GM18498 (cell line): Measurements from ENCODE around the gene RPS6KA5.
"Not testable (repeated sequence)": the region's sequence is repeated elsewhere in the genome, so short reads cannot be mapped to it uniquely, and the experiment has no call there.

Source experiments
- ATAC-seq: cut with Tn5 transposase; IDR thresholded peaks from one replicate; pipeline ENCODE4 v1.9.1; 2021; ENCODE audit warnings: mild to moderate bottlenecking, moderate library complexity; ENCODE audit not compliant: unreplicated experiment

RPS6KA5 gene

GRCh38 chr14:91060351-91061055 is at the start of gene RPS6KA5:
TSS of gene RPS6KA5 (minus strand) at chr14:91060641. CDS start at chr14:91060434, 207 bp downstream.
- ATAC-seq = peak; percentile 87

GRCh38 chr14:91108941-91109611 is 48.6 kb upstream of the RPS6KA5 start:
- ATAC-seq = no peak

- no peak for ATAC-seq
Measured at GRCh38 chr14:91103116-91103515, 42.7 kb upstream of the RPS6KA5 start.

GRCh38 chr14:91100102-91100501 is 39.7 kb upstream of the RPS6KA5 start:
- ATAC-seq = no peak

GRCh38 chr14:91098591-91098990 is 38.1 kb upstream of the RPS6KA5 start:
- ATAC-seq = no peak

GRCh38 chr14:91097657-91098056 is 37.2 kb upstream of the RPS6KA5 start:
- not testable (repeated sequence) for ATAC-seq

- ATAC-seq = no peak
Measured at GRCh38 chr14:91095178-91095577, 34.7 kb upstream of the RPS6KA5 start.

GRCh38 chr14:91094772-91095171 is 34.3 kb upstream of the RPS6KA5 start:
- no peak for ATAC-seq

GRCh38 chr14:91093743-91094472 is 33.5 kb upstream of the RPS6KA5 start:
- not testable (repeated sequence) for ATAC-seq

- ATAC-seq = no peak
Measured at GRCh38 chr14:91092073-91092472, 31.6 kb upstream of the RPS6KA5 start.

GRCh38 chr14:91090743-91091142 is 30.3 kb upstream of the RPS6KA5 start:
- ATAC-seq = no peak

GRCh38 chr14:91089958-91090535 is 29.6 kb upstream of the RPS6KA5 start:
- no peak for ATAC-seq

- ATAC-seq = no peak
Measured at GRCh38 chr14:91088585-91089235, 28.3 kb upstream of the RPS6KA5 start.

- not testable (repeated sequence) for ATAC-seq
Measured at GRCh38 chr14:91087470-91087869, 27.0 kb upstream of the RPS6KA5 start.

- ATAC-seq = no peak
Measured at GRCh38 chr14:91084516-91084915, 24.1 kb upstream of the RPS6KA5 start.

- ATAC-seq = no peak
Measured at GRCh38 chr14:91082282-91082681, 21.8 kb upstream of the RPS6KA5 start.

- ATAC-seq = no peak
Measured at GRCh38 chr14:91080071-91080470, 19.6 kb upstream of the RPS6KA5 start.

- ATAC-seq = peak; percentile 72
Measured at GRCh38 chr14:91078095-91078737, 17.8 kb upstream of the RPS6KA5 start.

- ATAC-seq = no peak
Measured at GRCh38 chr14:91075553-91075952, 15.1 kb upstream of the RPS6KA5 start.

- no peak for ATAC-seq
Measured at GRCh38 chr14:91070572-91070971, 10.1 kb upstream of the RPS6KA5 start.
